BE2C (cell line): ENCODE results near the gene CPE.

Source experiments
- DNase-seq: peaks from one replicate; pipeline ENCODE4 v3.0.0-alpha.2; 2020
- H3K27me3 ChIP-seq: fragments of 250-450 bp; sonication (Bioruptor Pico); 2 replicates; pipeline ENCODE4 v1.5.1; 2020; ENCODE audit warnings: mild to moderate bottlenecking
- H3K36me3 ChIP-seq: fragments of 250-450 bp; sonication (Bioruptor Pico); 2 replicates; pipeline ENCODE4 v1.5.1; 2020; ENCODE audit warnings: mild to moderate bottlenecking
- H3K4me1 ChIP-seq: fragments of 250-450 bp; sonication (Bioruptor Pico); 2 replicates; pipeline ENCODE4 v1.5.1; 2020
- H3K4me3 ChIP-seq: 2 replicates; pipeline ENCODE4 v1.5.1; 2011; ENCODE audit warnings: low read depth, low read length
- H3K9me3 ChIP-seq: fragments of 250-450 bp; sonication (Bioruptor Pico); 2 replicates; pipeline ENCODE4 v1.5.1; 2020
- TF ChIP-seq, protein P1 (sequence below): IDR thresholded peaks from 2 replicates; pipeline ENCODE4 v1.5.1; 2012; ENCODE audit warnings: mild to moderate bottlenecking, low read depth, low read length

The CPE gene

DNA sequence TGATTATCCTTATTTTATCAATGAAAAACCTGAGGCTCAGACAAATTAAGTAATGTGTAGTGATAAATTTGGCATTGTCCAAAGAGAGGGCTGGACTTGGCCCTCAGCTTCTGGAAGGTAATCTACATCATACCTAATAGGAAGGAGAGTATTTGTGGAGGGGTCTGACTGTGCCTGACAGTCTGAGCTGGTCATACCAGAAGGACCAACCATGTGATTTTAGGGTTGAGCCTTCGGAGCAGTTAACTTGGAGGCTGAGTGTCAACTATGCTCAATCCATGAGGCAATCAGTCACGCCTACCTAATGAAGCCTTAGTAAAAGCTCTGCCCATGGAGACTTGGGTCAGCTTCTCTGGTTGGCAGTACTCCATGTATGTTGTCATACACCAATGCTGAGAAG, 136.4 kb downstream of the CPE start:
- TF ChIP-seq, protein P1, sequence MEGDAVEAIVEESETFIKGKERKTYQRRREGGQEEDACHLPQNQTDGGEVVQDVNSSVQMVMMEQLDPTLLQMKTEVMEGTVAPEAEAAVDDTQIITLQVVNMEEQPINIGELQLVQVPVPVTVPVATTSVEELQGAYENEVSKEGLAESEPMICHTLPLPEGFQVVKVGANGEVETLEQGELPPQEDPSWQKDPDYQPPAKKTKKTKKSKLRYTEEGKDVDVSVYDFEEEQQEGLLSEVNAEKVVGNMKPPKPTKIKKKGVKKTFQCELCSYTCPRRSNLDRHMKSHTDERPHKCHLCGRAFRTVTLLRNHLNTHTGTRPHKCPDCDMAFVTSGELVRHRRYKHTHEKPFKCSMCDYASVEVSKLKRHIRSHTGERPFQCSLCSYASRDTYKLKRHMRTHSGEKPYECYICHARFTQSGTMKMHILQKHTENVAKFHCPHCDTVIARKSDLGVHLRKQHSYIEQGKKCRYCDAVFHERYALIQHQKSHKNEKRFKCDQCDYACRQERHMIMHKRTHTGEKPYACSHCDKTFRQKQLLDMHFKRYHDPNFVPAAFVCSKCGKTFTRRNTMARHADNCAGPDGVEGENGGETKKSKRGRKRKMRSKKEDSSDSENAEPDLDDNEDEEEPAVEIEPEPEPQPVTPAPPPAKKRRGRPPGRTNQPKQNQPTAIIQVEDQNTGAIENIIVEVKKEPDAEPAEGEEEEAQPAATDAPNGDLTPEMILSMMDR: no peak
- H3K27me3 ChIP-seq: no peaks in the 10 kb centered on the region

DNA sequence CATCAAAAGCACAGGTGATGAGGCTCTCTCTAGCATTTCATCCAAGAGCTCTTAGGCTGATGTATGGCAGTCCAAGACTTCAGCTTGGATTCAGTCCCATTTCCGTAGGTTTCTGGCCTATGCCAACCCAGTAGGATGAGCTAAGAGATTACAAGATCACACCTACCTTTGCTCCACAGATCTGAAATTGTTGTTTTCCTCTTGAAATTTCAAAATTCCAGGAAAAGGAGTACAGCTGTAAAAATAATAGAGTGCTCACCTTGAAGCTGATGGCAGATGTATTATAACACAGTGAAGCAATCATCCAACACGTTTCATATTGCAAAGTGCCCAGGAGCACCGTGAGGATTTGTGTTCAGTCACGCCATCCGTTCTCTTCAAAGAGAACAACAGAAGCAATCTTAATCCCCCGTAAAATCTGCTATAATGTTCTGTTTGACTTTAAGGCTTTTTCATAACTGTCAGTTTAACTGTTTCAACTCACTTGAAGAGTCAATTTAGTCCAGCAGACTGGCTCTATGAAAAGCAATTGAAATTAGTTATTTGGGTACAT, 137.5 kb downstream of the CPE start:
- Histone ChIP-seq H3K36me3 (no peaks in the 10 kb centered on the region), H3K27me3 (no peaks in the 10 kb centered on the region), H3K4me3 (no peak overlapping the region), H3K9me3 (no peaks in the 10 kb centered on the region), H3K4me1 (no peaks in the 10 kb centered on the region)
- TF ChIP-seq, protein P1: no peak
- no peak for DNase-seq

More for the DNA sequence above, 136.4 kb downstream of the CPE start:
- Histone ChIP-seq H3K9me3 (no peaks in the 10 kb centered on the region), H3K36me3 (no peaks in the 10 kb centered on the region), H3K4me1 (no peaks in the 10 kb centered on the region), H3K4me3 (no peak overlapping the region)
- DNase-seq: no peak

DNA sequence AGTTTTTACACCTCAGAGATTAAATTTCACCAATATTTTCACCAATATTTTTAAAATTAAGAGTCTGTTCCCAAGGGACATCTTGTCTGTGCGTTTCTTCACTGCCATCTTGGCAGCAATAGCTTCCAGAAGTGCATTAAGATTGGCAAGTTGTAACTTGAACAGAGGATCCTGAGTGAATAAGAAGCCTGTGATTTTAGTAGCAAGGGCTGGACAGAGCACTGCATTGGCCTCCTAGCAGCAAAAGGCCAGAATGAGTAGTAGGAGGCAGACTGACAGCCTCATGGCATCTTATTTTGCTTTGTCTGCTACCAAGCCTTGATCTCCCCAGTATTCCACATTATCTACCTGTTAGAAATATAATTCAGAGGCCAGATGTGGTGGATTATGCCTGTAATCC, 138.4 kb downstream of the CPE start:
- Histone ChIP-seq H3K27me3 (no peaks in the 10 kb centered on the region), H3K9me3 (no peaks in the 10 kb centered on the region), H3K4me1 (no peaks in the 10 kb centered on the region), H3K4me3 (no peak overlapping the region), H3K36me3 (no peaks in the 10 kb centered on the region)
- no peak for DNase-seq
- TF ChIP-seq, protein P1: no peak

DNA sequence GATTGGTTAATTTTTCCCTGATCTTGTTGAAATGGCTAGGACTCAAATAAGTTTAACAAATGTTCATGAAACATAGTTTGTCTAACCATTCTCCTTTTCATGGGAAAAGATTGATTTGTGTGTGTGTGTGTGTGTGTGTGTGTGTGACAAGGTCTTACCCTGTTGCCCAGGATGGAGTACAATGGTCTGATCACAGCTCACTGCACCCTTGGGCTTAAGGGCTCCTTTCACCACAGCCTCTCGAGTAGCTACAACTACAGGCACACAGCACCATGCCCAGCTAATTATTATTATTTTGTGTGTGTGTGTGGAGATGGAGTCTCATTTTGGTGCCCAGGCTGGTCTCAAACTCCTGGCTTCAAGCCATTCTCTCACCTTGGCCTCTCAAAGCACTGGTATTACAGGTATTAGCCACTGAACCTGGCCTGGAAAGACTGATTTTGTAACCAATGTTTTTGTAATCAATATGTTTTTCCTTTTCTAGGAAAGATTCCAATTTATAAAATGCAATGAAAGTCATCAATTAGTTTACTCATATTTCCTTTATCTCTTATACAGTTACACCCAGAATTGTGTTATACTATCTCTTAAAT, 139.3 kb downstream of the CPE start:
- no peak for DNase-seq
- TF ChIP-seq, protein P1: no peak
- H3K4me3 ChIP-seq: no peak overlapping the region
- no peaks in the 10 kb centered on the region for H3K36me3 ChIP-seq
- H3K9me3 ChIP-seq: no peaks in the 10 kb centered on the region
- H3K4me1 ChIP-seq: no peaks in the 10 kb centered on the region
- no peaks in the 10 kb centered on the region; the same call in 1 of the 2 replicates for H3K27me3 ChIP-seq

DNA sequence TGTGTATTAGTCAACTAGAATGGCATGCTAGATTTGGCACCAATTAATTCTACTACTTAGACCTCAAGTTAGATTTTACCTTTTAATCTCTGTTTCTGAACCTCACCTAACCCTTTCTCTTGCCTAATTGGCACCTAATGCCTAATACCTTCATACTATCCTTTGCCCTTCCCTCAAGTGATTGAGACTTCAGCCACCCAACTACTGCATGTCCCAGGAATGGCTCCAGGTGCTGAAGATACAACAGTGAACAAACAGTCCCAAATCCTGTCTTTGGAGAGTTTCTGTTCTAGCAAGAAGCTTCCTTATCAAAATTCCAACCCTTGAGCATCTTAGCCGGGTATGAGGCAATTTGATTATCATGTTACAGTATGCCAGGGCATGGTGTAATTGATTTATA, 139.9 kb downstream of the CPE start:
- Histone ChIP-seq H3K27me3 (no peaks in the 10 kb centered on the region; the same call in 1 of the 2 replicates), H3K4me3 (no peak overlapping the region), H3K4me1 (no peaks in the 10 kb centered on the region), H3K9me3 (no peaks in the 10 kb centered on the region), H3K36me3 (no peaks in the 10 kb centered on the region)
- TF ChIP-seq, protein P1: no peak
- DNase-seq: no peak

DNA sequence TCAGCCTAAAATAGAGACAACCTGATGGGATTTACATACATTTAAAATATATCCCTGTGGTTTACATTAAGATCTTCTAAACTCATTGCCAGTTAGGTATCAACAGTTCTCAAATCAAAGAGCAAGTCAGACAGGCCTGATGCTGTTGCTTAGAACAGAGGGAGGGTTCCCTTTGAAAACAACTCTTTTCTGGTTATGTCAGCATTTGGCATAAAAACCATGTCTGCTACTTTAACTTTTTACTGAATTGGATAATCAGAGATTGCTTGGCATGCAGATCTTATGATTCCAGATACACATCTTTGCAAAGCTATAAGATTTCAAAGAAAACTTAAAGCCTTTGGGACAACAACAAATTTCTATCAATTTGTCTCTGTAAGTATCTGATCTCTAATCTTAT, 140.8 kb downstream of the CPE start:
- DNase-seq: no peak

More for the DNA sequence above, 140.8 kb downstream of the CPE start:
- no peaks in the 10 kb centered on the region; the same call in 1 of the 2 replicates for H3K27me3 ChIP-seq
- no peak overlapping the region for H3K4me3 ChIP-seq
- no peaks in the 10 kb centered on the region for H3K9me3 ChIP-seq
- H3K4me1 ChIP-seq: no peaks in the 10 kb centered on the region
- H3K36me3 ChIP-seq: no peaks in the 10 kb centered on the region
- TF ChIP-seq, protein P1: no peak
